Measurements from ENCODE around the gene ACHE. TPM values are rescaled to one million over a fixed set of nuclear protein-coding genes. Genes with fewer than 3 reads are reported as not detected.

The ACHE gene
- polyA plus RNA-seq, 1 of the 3 experiments (the other 2 are of a cell fraction), result 1.8 TPM

- WGBS (ENCODE audit: low lambda C conversion rate), result 97% methylated on average over 26 of the region's 27 CpGs
- H3K36me3 ChIP-seq (replicated peaks in 1 of 2; ENCODE audit: control insufficient read depth in 1 of 2, insufficient read depth in 2 of 2, low read length in 1 of 2), result peaks cover 56 to 76% of the 10 kb centered on the region in 2 experiments
These were observed 9.3 kb downstream of the ACHE start for GRCh38 chr7:100886142-100886935.

GRCh38 chr7:100885440-100886141, 10.1 kb downstream of the ACHE start:
- H3K27me3 ChIP-seq (ENCODE audit: insufficient read depth), result no peaks in the 10 kb centered on the region
- no peak for TF ChIP-seq RAD21 (IDR thresholded peaks at IDR 0.05; ENCODE audit: low read length)
- no peak for TF ChIP-seq CTCF (IDR thresholded peaks at IDR 0.05)
- no peak for TF ChIP-seq REST (IDR thresholded peaks at IDR 0.05; ENCODE audit: low read depth, low read length)
- no peak for TF ChIP-seq GABPA (IDR thresholded peaks at IDR 0.05; ENCODE audit: low read depth)
- no peak for TF ChIP-seq TAF1 (IDR thresholded peaks at IDR 0.05; ENCODE audit: borderline replicate concordance, low read depth, low read length)
- 0 out of 2 replicates have a peak, but pooled peaks have one; percentile 18 for TF ChIP-seq POLR2AphosphoS5 (IDR thresholded peaks at IDR 0.05; ENCODE audit: low read depth, low read length)
- CTCF ChIA-PET, result interaction anchor here (1.1 to 4.9 kb wide), 4 partner anchors 8 to 403 kb away, joined by 5 to 16 read pairs (median 5); partner anchors contain the start of gene SLC12A9
- no peak overlapping the region for H3K27ac ChIP-seq (ENCODE audit: low read depth in 2 of 2, low read length in 1 of 2)
- H3F3A ChIP-seq (replicated peaks; ENCODE audit: insufficient read depth), result peaks cover 48% of the 10 kb centered on the region
- DNase-seq, result no peak
- peaks cover 64 to 80% of the 10 kb centered on the region in 2 experiments for H3K36me3 ChIP-seq (replicated peaks in 1 of 2; ENCODE audit: control insufficient read depth in 1 of 2, insufficient read depth in 2 of 2, low read length in 1 of 2)
- POLR2A ChIA-PET, result interaction anchor here (5.8 kb wide), 1 partner anchor 9 kb away, joined by 126 read pairs; the partner anchor contains the start of gene SRRT
- no peak overlapping the region for H3K4me3 ChIP-seq (ENCODE audit: low read depth in 2 of 2, low read length in 1 of 2)
- no peak overlapping the region for H3K9ac ChIP-seq
- H3K9me2 ChIP-seq, result no peaks in the 10 kb centered on the region
- peaks cover 4 to 33% of the 10 kb centered on the region in 2 experiments for H3K4me1 ChIP-seq (ENCODE audit: control insufficient read depth in 1 of 2, insufficient read depth in 2 of 2, low read depth in 1 of 2, low read length in 1 of 2)
- H2AFZ ChIP-seq (ENCODE audit: low read depth), result no peak overlapping the region
- peaks cover 21% of the 10 kb centered on the region for H4K20me1 ChIP-seq (ENCODE audit: insufficient read depth)
- H3K9me3 ChIP-seq, result no peaks in the 10 kb centered on the region
- H3K79me2 ChIP-seq (ENCODE audit: insufficient read depth), result peaks cover 67% of the 10 kb centered on the region
- no peak overlapping the region for H3K4me2 ChIP-seq
- WGBS (ENCODE audit: low lambda C conversion rate), result 90% methylated on average over 22 of the region's 22 CpGs

More at GRCh38 chr7:100886142-100886935, 9.3 kb downstream of the ACHE start:
- ChIA-PET POLR2A (interaction anchor here (5.8 kb wide), 1 partner anchor 10 kb away, joined by 126 read pairs; the partner anchor contains the start of gene SRRT), CTCF (interaction anchor here (0.6 to 4.9 kb wide), 9 partner anchors 8 to 404 kb away, joined by 3 to 16 read pairs (median 5); partner anchors contain the start of genes POP7, SLC12A9 and SRRT)
- no peaks in the 10 kb centered on the region for H3K9me2 ChIP-seq
- peak; percentile 32 for DNase-seq
- H3K4me2 ChIP-seq, result no peak overlapping the region
- no peak overlapping the region for H2AFZ ChIP-seq (ENCODE audit: low read depth)
- no peak overlapping the region; a peak in 1 of 4 replicates for H3K27ac ChIP-seq (ENCODE audit: low read depth in 2 of 2, low read length in 1 of 2)
- TF ChIP-seq NFIC (IDR thresholded peaks at IDR 0.05; ENCODE audit: borderline replicate concordance), result no peak
- TF ChIP-seq POLR2AphosphoS5 (IDR thresholded peaks at IDR 0.05; ENCODE audit: low read depth, low read length), result 0 out of 2 replicates have a peak, but pooled peaks have one; percentile 12
- peaks cover 59% of the 10 kb centered on the region for H3K79me2 ChIP-seq (ENCODE audit: insufficient read depth)
- H3K4me3 ChIP-seq (ENCODE audit: low read depth in 2 of 2, low read length in 1 of 2), result no peak overlapping the region
- H3K9ac ChIP-seq, result no peak overlapping the region
- H3K9me3 ChIP-seq, result no peaks in the 10 kb centered on the region
- no peaks in the 10 kb centered on the region for H3K27me3 ChIP-seq (ENCODE audit: insufficient read depth)
- peaks cover 15% of the 10 kb centered on the region for H4K20me1 ChIP-seq (ENCODE audit: insufficient read depth)
- peaks cover 4 to 40% of the 10 kb centered on the region in 2 experiments for H3K4me1 ChIP-seq (ENCODE audit: control insufficient read depth in 1 of 2, insufficient read depth in 2 of 2, low read depth in 1 of 2, low read length in 1 of 2)
- peaks cover 44% of the 10 kb centered on the region for H3F3A ChIP-seq (replicated peaks; ENCODE audit: insufficient read depth)

Data from SK-N-SH (cell line).